ENCODE results near the gene RUFY3. TPM values are rescaled to one million over a fixed set of nuclear protein-coding genes. Genes with fewer than 3 reads are reported as not detected.

Gene RUFY3
- total RNA-seq, 1 experiment from 2014 or later, result 32.9 TPM

- intact Hi-C loops (cut with micrococcal nuclease), result no loop called here
- H3K9ac ChIP-seq (ENCODE audit: low read length), result no peak overlapping the region
- H3K9me3 ChIP-seq (ENCODE audit: control insufficient read depth in 1 of 2, insufficient read depth in 1 of 2, low read depth in 1 of 2, low read length in 2 of 2), result no peaks in the 10 kb centered on the region
- ChIA-PET CTCF (no interaction called here), POLR2A (no interaction called here), RAD21 (ENCODE audit: low non-redundant PET in 1 of 2, low total read pairs in 2 of 2, uncharacterized antibody in 2 of 2, unreplicated experiment in 2 of 2) (no interaction called here)
- no peak overlapping the region for H3K27ac ChIP-seq (ENCODE audit: low read depth, low read length)
- TF ChIP-seq MAX (IDR thresholded peaks at IDR 0.05) (no peak), CTCF (IDR thresholded peaks at IDR 0.05 in 2 of 3, conservative IDR thresholded peaks at IDR 0.05 in 1 of 3; ENCODE audit: borderline replicate concordance in 1 of 3, insufficient read depth in 1 of 3, low read depth in 2 of 3, low read length in 2 of 3) (no peak), ZFX (IDR thresholded peaks at IDR 0.05) (no peak), FOSL1 (IDR thresholded peaks at IDR 0.05; ENCODE audit: low read depth) (no peak), SIN3A (IDR thresholded peaks at IDR 0.05; ENCODE audit: low read depth) (no peak), YY1 (IDR thresholded peaks at IDR 0.05; ENCODE audit: extremely low read depth, insufficient replicate concordance, low read depth, low read length) (no peak), ELF1 (IDR thresholded peaks at IDR 0.05; ENCODE audit: borderline replicate concordance, low read depth) (no peak), CEBPB (IDR thresholded peaks at IDR 0.05; ENCODE audit: low read depth) (no peak), CBX3 (IDR thresholded peaks at IDR 0.05; ENCODE audit: low read depth) (no peak), EGR1 (IDR thresholded peaks at IDR 0.05; ENCODE audit: low read depth) (no peak)
- no peak overlapping the region for H3K4me2 ChIP-seq (ENCODE audit: low read length)
- H4K20me1 ChIP-seq (ENCODE audit: insufficient read depth), result no peaks in the 10 kb centered on the region
- no peak overlapping the region for H2AFZ ChIP-seq (ENCODE audit: low read depth, low read length, poor library complexity, severe bottlenecking)
- no peaks in the 10 kb centered on the region for H3K27me3 ChIP-seq (ENCODE audit: insufficient read depth, low read length)
- H3K79me2 ChIP-seq (ENCODE audit: insufficient read depth, low read length), result peaks cover 12% of the 10 kb centered on the region
- H3K9me2 ChIP-seq (ENCODE audit: insufficient read depth), result no peaks in the 10 kb centered on the region
- BruUV-seq (replicated peaks), result no TSS peak
- H3K4me1 ChIP-seq (ENCODE audit: control insufficient read depth in 1 of 2, insufficient read depth in 2 of 2, low read length in 2 of 2), result peaks cover 13 to 25% of the 10 kb centered on the region in 2 experiments; a peak in 3 of 4 replicates
- DNase-seq (ENCODE audit: low read depth, low spot score), result no peak
- H3K4me3 ChIP-seq (replicated peaks in 1 of 2; ENCODE audit: low read depth in 1 of 2, low read length in 2 of 2), result no peak overlapping the region
- no peaks in the 10 kb centered on the region for H3K36me3 ChIP-seq (ENCODE audit: control insufficient read depth in 1 of 2, insufficient read depth in 2 of 2, low read length in 2 of 2)
- ATAC-seq, result no peak
Observed at GRCh38 chr4:70737409-70737808, 15.6 kb downstream of the RUFY3 start.

Data from HCT116 (cell line).